KMS-11 (cell line): ENCODE data around the gene APOH.

ENCODE experiments used
- H2AFZ ChIP-seq: fragments of 200-600 bp; sonication (generic); 2 replicates; pipeline ENCODE4 v1.6.1; 2016; ENCODE audit warnings: antibody characterized with exemption, mixed run types, low read depth
- H3K27ac ChIP-seq: fragments of 200-600 bp; sonication (generic); 2 replicates; pipeline ENCODE4 v1.6.1; 2016; ENCODE audit warnings: mild to moderate bottlenecking, mixed run types
- H3K27me3 ChIP-seq: fragments of 200-600 bp; sonication (generic); 2 replicates; pipeline ENCODE4 v1.6.1; 2017; ENCODE audit warnings: mild to moderate bottlenecking, low read depth, mixed run types, moderate library complexity; ENCODE audit not compliant: insufficient read depth
- H3K36me3 ChIP-seq: fragments of 200-600 bp; sonication (generic); 2 replicates; pipeline ENCODE4 v1.6.1; 2017; ENCODE audit warnings: mild to moderate bottlenecking, mixed run types; ENCODE audit not compliant: insufficient read depth
- H3K4me1 ChIP-seq: fragments of 200-600 bp; sonication (generic); 2 replicates; pipeline ENCODE4 v1.6.1; 2016; ENCODE audit warnings: mild to moderate bottlenecking, low read depth, mixed run types; ENCODE audit not compliant: poor library complexity, severe bottlenecking
- H3K4me2 ChIP-seq: fragments of 200-600 bp; sonication (generic); 2 replicates; pipeline ENCODE4 v1.7.0; 2016; ENCODE audit warnings: mild to moderate bottlenecking, mixed run types
- H3K4me3 ChIP-seq: fragments of 200-600 bp; sonication (generic); IDR thresholded peaks from 2 replicates; pipeline ENCODE4 v1.6.1; 2017; ENCODE audit warnings: low read depth, low read length, mixed read lengths; ENCODE audit not compliant: insufficient read depth
- H3K79me2 ChIP-seq: fragments of 200-600 bp; sonication (generic); 2 replicates; pipeline ENCODE4 v1.6.1; 2016; ENCODE audit warnings: low read depth, mixed run types; ENCODE audit not compliant: insufficient read depth
- H3K9ac ChIP-seq: fragments of 200-600 bp; sonication (generic); 2 replicates; pipeline ENCODE4 v1.6.1; 2016; ENCODE audit warnings: mild to moderate bottlenecking, mixed run types
- H4K20me1 ChIP-seq: fragments of 200-600 bp; sonication (generic); 2 replicates; pipeline ENCODE4 v1.6.1; 2016; ENCODE audit warnings: mild to moderate bottlenecking, mixed run types; ENCODE audit not compliant: insufficient read depth
- TF ChIP-seq, protein P1 (sequence below): fragments of 200-600 bp; sonication (generic); conservative IDR thresholded peaks from 2 replicates; pipeline ENCODE4 v1.6.1; 2017; ENCODE audit warnings: low read depth, mild to moderate bottlenecking, antibody characterized with exemption, low read length, moderate library complexity, mixed read lengths

The APOH gene

DNA sequence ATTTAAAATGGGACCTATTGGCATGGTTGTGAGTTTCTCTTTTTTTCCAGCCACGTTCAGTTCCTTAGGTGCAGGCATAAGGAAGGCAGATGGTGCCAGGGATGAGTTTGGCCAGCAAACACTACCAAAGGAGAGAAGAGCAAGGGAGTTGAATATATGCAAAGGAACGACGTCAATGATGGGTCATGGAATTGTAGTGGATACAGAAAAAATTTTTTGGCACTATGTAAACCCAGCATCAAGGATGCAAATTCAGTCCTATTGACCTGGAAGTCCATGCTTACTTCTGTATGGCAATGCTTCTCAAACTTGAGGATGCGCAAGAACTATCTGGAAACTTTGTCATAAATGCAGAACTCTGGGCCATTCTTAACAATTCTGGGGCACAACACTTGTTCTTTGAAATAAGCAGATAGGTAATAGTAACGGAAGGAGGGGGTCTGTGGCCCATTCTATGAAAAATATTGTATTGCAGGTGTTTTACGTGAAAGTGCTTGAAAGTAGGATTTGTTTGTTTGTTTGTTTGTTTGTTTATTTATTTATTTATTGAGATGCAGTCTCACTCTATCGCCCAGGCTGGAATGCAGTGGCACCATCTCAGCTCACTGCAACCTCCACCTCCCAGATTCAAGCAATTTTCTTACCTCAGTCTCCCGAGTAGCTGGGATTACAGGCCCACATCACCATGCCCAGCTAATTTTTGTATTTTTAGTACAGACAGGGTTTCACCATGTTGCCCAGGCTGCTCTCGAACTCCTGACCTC lies 18.0 kb downstream of the APOH start:
- H3K36me3 ChIP-seq, result no peaks in the 10 kb centered on the region

DNA sequence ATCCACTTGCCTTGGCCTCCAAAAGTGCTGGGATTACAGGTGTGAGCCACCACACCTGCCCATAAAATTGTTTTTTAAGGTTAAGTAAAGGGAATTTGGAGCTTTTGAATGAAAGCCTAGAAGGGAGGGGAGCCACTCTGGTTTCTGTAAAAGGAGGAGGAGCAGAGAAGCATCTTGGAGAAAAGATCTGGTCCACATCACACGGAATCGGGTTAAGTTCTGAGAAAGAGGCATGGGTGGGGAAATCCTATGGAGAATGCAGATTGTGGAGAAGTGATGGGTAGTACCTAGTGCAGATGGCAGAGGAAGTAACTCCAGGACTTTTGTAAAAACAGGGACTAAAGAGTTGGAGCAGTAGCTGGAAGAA lies 19.0 kb downstream of the APOH start:
- H3K4me3 ChIP-seq, result no peak overlapping the region
- no peak overlapping the region for H3K27ac ChIP-seq
- no peak overlapping the region for H2AFZ ChIP-seq
- H3K4me1 ChIP-seq, result peaks cover 6% of the 10 kb centered on the region
- TF ChIP-seq, protein P1, sequence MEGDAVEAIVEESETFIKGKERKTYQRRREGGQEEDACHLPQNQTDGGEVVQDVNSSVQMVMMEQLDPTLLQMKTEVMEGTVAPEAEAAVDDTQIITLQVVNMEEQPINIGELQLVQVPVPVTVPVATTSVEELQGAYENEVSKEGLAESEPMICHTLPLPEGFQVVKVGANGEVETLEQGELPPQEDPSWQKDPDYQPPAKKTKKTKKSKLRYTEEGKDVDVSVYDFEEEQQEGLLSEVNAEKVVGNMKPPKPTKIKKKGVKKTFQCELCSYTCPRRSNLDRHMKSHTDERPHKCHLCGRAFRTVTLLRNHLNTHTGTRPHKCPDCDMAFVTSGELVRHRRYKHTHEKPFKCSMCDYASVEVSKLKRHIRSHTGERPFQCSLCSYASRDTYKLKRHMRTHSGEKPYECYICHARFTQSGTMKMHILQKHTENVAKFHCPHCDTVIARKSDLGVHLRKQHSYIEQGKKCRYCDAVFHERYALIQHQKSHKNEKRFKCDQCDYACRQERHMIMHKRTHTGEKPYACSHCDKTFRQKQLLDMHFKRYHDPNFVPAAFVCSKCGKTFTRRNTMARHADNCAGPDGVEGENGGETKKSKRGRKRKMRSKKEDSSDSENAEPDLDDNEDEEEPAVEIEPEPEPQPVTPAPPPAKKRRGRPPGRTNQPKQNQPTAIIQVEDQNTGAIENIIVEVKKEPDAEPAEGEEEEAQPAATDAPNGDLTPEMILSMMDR, result no peak
- H3K9ac ChIP-seq, result no peak overlapping the region
- H3K36me3 ChIP-seq, result no peaks in the 10 kb centered on the region
- H3K4me2 ChIP-seq, result no peak overlapping the region
- H3K79me2 ChIP-seq, result no peaks in the 10 kb centered on the region
- no peaks in the 10 kb centered on the region for H4K20me1 ChIP-seq
- H3K27me3 ChIP-seq, result no peaks in the 10 kb centered on the region

More for the DNA sequence above, 18.0 kb downstream of the APOH start:
- Histone ChIP-seq H2AFZ (no peak overlapping the region), H3K4me3 (no peak overlapping the region), H4K20me1 (no peaks in the 10 kb centered on the region), H3K4me1 (peaks cover 6% of the 10 kb centered on the region), H3K27me3 (no peaks in the 10 kb centered on the region), H3K27ac (no peak overlapping the region), H3K4me2 (no peak overlapping the region), H3K9ac (no peak overlapping the region), H3K79me2 (no peaks in the 10 kb centered on the region)
- TF ChIP-seq, protein P1, result no peak

DNA sequence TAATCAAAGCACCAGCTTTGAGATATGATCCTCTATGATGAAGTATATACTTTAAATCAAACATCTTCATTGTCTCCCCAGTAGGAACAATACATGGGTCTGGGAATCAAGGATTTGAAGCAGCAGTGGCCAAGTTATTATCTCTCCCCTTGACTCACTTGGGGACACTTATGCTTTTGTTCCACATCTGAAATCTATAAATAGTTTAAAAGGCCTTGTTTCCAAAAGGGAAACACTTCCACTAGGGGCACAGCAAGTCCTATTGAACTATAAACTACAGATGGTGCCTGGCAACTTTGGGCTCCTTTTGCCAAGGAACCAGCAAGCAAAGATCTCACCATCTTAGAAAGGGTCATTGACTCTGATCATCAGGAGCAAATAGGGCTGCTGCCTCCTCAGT lies 21.3 kb downstream of the APOH start:
- Histone ChIP-seq H3K36me3 (no peaks in the 10 kb centered on the region), H2AFZ (no peak overlapping the region), H3K9ac (no peak overlapping the region), H3K4me3 (no peak overlapping the region), H3K4me2 (no peak overlapping the region), H4K20me1 (no peaks in the 10 kb centered on the region), H3K27ac (no peak overlapping the region), H3K4me1 (peaks cover 6% of the 10 kb centered on the region), H3K27me3 (no peaks in the 10 kb centered on the region), H3K79me2 (no peaks in the 10 kb centered on the region)
- TF ChIP-seq, protein P1, result no peak

DNA sequence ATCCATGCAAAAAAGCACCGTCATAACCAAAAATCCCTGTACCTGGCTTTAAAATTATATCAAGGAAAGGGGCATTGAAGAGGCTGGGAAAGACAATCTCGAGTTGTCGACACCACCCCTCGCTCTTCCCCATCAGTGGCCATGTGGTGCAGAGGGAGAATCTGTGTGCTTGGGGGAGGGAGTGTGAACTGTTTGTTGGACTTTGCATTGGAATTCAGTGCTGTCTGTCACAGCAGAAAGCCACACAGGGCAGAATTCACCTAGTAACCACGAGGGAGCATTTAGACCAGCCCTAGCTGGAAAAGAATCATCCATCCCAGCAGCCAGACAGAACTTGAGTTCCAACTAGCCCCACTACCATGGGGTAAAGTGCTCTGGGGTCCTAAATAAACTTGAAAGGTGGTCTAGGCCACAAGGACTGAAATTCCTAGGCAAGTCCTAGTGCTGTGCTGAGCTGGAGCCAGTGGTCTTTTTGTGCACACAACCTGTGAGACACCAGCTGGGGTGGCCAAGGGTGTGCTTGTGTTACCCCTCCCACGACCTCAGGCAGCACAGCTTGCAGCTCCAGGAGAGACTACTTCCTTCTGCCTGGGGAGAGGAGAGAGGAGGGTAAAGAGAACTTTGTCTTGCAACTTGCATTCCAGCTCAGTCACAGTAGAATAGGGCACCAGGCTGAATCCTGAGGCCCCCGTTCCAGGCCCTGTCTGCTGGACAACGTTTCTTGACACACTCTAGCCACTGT lies 25.8 kb downstream of the APOH start:
- no peaks in the 10 kb centered on the region for H4K20me1 ChIP-seq
- H3K4me1 ChIP-seq, result no peaks in the 10 kb centered on the region
- no peak overlapping the region for H3K4me3 ChIP-seq
- no peak overlapping the region for H2AFZ ChIP-seq
- TF ChIP-seq, protein P1, result no peak
- no peak overlapping the region for H3K27ac ChIP-seq
- no peaks in the 10 kb centered on the region for H3K79me2 ChIP-seq
- H3K36me3 ChIP-seq, result no peaks in the 10 kb centered on the region
- H3K9ac ChIP-seq, result no peak overlapping the region
- H3K27me3 ChIP-seq, result no peaks in the 10 kb centered on the region
- no peak overlapping the region for H3K4me2 ChIP-seq
